HepG2 (cell line): ENCODE results near the gene TUBB4B. TPM values are rescaled to one million over a fixed set of nuclear protein-coding genes. Genes with fewer than 3 reads are reported as not detected.

Experiments
- ATF3 ChIP-seq: sonication (generic); formaldehyde crosslinking; IDR thresholded peaks from 2 replicates; pipeline ENCODE4 v1.4.0; 2020; ENCODE audit warnings: missing genetic modification reagents
- ETV5 ChIP-seq: IDR thresholded peaks from 2 replicates; pipeline ENCODE4 v1.6.1; 2018; ENCODE audit warnings: missing biosample characterization, missing genetic modification reagents, inconsistent platforms, borderline replicate concordance
- IKZF5 ChIP-seq: IDR thresholded peaks from 2 replicates; pipeline ENCODE4 v1.6.1; 2018; ENCODE audit warnings: missing genetic modification reagents, mild to moderate bottlenecking, missing compliant biosample characterization
- MXI1 ChIP-seq: IDR thresholded peaks from 3 replicates; pipeline ENCODE4 v1.6.1; 2012; ENCODE audit warnings: low read depth, low read length, inconsistent platforms, borderline replicate concordance
- SOX6 ChIP-seq, 2 experiments: fragments of 450-650 bp in 1 of 2; sonication (generic) in 1 of 2; formaldehyde crosslinking in 1 of 2; IDR thresholded peaks; 2 replicates each; pipeline versions ENCODE4 v1.4.0 to v1.6.1; 2017 to 2020; ENCODE audit warnings: antibody characterized with exemption in 1 of 2, mild to moderate bottlenecking in 1 of 2, missing genetic modification reagents in 1 of 2
- ZBED4 ChIP-seq: sonication (generic); formaldehyde crosslinking; IDR thresholded peaks from 2 replicates; pipeline ENCODE4 v1.4.0; 2020; ENCODE audit warnings: missing genetic modification reagents, borderline replicate concordance
- ZBTB25 ChIP-seq: IDR thresholded peaks from 2 replicates; pipeline ENCODE4 v1.6.1; 2018; ENCODE audit warnings: missing genetic modification reagents
- ZBTB40 ChIP-seq, 2 experiments: fragments of 450-650 bp in 1 of 2; sonication (generic) in 1 of 2; formaldehyde crosslinking in 1 of 2; IDR thresholded peaks; 2 replicates each; pipeline versions ENCODE4 v1.6.1 to v1.8.0; 2016 to 2022; ENCODE audit warnings: antibody characterized with exemption in 1 of 2, mild to moderate bottlenecking in 1 of 2, missing genetic modification reagents in 1 of 2
- ZNF30 ChIP-seq: sonication (generic); formaldehyde crosslinking; IDR thresholded peaks from 2 replicates; pipeline ENCODE4 v1.5.0; 2020; ENCODE audit warnings: mild to moderate bottlenecking, missing genetic modification reagents
- ZNF34 ChIP-seq: sonication (generic); formaldehyde crosslinking; IDR thresholded peaks from 2 replicates; pipeline ENCODE4 v1.4.0; 2020; ENCODE audit warnings: mild to moderate bottlenecking, missing genetic modification reagents, borderline replicate concordance
- ZNF564 ChIP-seq: sonication (generic); formaldehyde crosslinking; IDR thresholded peaks from 2 replicates; pipeline ENCODE4 v1.8.1; 2023; ENCODE audit warnings: mild to moderate bottlenecking, missing genetic modification reagents
- ZNF616 ChIP-seq: sonication (generic); formaldehyde crosslinking; IDR thresholded peaks from 2 replicates; pipeline ENCODE4 v1.5.0; 2020; ENCODE audit warnings: low read depth, mild to moderate bottlenecking, missing genetic modification reagents
- polyA plus RNA-seq, 8 experiments: library from polyadenylated mRNA; depleted of rRNA in 3 of 8; stranded (reverse) in 7 of 8; unstranded in 1 of 8; fragments of >200 nt; fragmentation: Illumina TruSeq in 4 of 8; extraction: Trizol in 4 of 8; gene quantifications; 2 replicates each; pipeline versions ENCODE4 v1.2.1 to v1.2.3, GENCODE V29; 2011 to 2016; ENCODE audit warnings: low read depth in 4 of 8, missing spikeins in 1 of 8, mixed read lengths in 1 of 8; ENCODE audit not compliant: insufficient read depth in 1 of 8
- total RNA-seq, 5 experiments: library from RNA; depleted of rRNA; stranded (reverse); fragments of >200 nt; fragmentation: Illumina TruSeq; extraction: Trizol; gene quantifications; 2 replicates each; pipeline ENCODE4 v1.2.3, GENCODE V29; 2016; ENCODE audit warnings: low read depth in 1 of 5

The TUBB4B gene
- total and polyA plus RNA-seq, 2 of the 13 experiments (the other 11 are each of a cell fraction or from before 2014, with no cell fraction given), result 182 to 412 TPM

- TF ChIP-seq MXI1 (peak; percentile 6; the same call in 1 of the 3 replicates), ZNF34 (CRISPR knock-in tag) (no peak), ZBTB40 (IDR thresholded peaks at IDR 0.05) (no peak), ZBTB40 (CRISPR knock-in tag; IDR thresholded peaks at IDR 0.05) (peak; percentile 67), ZNF616 (CRISPR knock-in tag) (peak; percentile 93), SOX6 (IDR thresholded peaks at IDR 0.05) (no peak), SOX6 (CRISPR knock-in tag; IDR thresholded peaks at IDR 0.05) (no peak; the same call in 1 of the 2 replicates), ATF3 (CRISPR knock-in tag) (0 out of 2 replicates have a peak, but pooled peaks have one; percentile 50), ZBTB25 (peak; percentile 96), IKZF5 (peak; percentile 15), ETV5 (peak; percentile 25; the same call in 1 of the 2 replicates), ZNF564 (CRISPR knock-in tag) (peak; percentile 50; the same call in 1 of the 2 replicates), ZNF30 (CRISPR knock-in tag) (peak; percentile 64; the same call in 1 of the 2 replicates), ZBED4 (CRISPR knock-in tag) (peak; percentile 65; the same call in 1 of the 2 replicates)
Measured at GRCh38 chr9:137240318-137240840, 708 bp upstream of the TUBB4B start (continued).
